Ecto neural progenitor cell (in vitro differentiated cells): ENCODE data around the gene SLC2A9.
"Not testable (repeated sequence)": the region's sequence is repeated elsewhere in the genome, so short reads cannot be mapped to it uniquely, and the experiment has no call there.

ENCODE experiments used
- DNase-seq: peaks from one replicate; pipeline ENCODE4 v3.0.0-alpha.2; 2018; ENCODE audit warnings: low spot score

Gene SLC2A9

DNA sequence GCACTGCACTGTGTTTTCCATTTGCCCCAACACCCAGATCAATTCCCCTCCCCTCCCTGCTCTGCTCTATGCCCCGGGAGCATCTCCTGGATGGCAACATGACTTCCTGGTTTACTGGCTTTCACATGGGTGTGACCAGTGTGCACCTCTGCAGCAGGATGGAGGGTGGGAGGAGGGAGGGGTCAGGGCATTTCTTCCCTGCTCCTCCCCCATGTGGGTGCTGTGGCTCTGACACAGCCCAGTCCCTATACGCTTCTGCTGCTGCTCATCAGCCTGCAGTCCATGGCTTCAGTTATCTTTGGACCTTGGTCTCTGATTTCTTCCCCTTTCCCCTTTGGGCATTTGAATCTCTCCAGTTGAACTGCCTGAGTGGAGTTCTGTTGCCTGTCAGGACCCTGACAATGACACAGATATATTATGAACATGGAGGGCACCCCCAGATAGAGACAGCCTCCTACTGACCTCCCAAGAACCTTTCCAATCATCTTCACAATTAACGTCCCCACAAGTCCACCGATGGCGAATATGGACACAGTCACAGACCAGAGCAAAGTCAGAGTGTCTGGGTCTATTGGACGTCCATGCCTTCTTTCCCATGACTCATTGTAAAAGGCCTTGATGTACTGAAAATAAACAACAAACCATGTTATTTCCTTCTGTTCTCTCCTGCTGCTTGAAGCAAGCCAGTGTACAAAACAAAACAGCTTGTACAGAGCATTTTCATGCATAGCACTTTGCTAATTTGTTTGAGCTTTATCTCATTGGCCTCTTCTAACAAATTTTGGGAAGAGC is 24.8 kb downstream of the SLC2A9 start:
- DNase-seq, result no peak

DNA sequence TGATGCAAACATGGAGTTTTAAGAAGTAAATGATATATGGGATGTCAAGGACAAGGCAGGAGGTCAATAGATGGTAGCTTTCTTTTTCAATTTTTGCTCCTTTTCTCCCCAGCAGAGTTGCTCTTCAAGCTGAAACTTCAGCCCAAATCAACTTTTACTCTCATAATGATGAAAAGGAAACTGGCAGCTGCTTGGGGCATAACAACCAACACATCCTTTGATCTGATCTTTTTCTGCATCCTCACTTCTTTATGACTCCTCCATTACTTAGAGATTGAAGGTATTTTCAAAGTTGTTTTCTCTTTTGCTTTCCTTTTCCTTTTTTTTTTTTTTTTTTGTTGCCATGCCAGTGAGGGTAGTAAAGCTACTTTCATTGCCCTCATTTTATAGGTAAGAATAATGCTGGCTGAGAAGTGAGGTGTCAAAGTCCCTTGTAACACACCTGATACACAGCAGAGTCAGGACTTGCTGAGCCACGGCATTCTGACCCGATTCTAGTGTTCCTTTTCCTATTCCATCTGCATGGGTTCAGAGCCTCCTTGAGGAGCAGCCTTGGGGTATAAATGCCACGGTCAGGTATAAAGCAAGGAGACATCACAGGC is 26.9 kb downstream of the SLC2A9 start:
- no peak for DNase-seq

DNA sequence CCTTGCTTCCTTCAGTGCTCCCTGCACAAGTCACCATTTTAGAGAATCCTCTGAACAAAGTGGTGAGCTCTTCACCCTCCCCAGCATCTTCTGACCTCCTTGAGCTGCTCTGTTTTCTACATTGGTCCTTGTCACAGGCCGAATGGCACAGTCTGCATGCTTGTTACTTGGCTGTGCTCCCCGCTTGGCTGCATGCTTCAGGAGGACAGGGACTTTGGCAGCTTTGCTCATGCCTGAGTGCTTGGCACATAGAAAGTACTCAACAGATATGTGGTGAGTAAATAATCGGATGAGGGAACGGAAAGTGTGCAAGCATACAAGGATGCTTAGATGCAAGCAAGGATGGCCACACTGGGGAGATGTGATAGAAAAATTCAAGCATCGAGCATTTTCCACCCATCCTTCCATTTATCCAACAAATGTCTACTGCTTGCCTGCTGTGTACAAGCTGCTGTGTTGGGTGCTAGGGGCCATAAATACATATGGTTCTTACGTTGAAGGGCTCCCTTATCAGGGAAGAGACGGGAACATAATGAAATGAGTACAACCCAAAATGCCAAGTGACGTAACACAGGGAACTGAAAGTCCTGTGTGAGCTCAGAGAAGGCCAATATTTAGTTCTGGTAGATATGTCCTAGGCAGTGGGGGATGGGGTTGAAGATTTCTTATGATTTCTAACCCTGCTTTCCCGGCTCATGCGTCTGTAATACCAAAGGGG is 31.2 kb downstream of the SLC2A9 start:
- DNase-seq, result no peak

DNA sequence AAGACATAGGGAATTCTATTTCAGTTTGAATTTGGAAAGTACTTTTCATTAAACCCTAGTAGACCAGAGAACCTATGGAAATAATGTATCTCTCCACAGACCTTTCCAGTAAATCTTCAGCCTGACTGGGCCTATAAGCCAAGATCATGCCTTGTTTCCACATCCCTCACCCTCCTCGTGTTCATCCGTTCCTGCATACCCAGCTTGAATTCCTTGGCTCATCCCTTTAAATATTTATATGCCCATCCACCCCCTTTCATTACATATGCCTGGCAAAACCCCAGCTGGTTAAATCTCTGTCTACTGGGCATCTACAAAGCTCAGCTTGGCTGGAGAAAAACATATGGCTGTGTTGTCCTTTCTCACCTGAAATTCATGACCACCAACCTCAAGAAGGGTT is 32.4 kb downstream of the SLC2A9 start:
- no peak for DNase-seq

DNA sequence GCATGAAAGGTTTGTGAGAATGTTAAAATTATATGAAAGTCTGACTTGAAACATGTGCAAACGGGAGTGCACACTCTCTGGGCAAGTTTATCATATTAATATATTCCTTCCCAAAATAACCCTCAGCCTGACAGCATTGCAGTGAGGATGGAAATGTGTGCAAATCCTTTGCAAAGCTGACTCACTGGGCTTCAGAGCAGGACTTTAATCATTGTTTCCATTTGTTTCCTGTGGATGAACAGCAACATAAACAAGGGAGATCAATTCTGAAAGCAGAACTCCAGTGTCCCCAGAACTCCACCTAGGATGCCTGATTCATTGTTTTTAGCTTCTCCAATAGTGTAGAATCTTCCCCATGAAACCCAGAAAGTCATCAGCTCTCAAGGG is 32.9 kb downstream of the SLC2A9 start:
- no peak for DNase-seq

DNA sequence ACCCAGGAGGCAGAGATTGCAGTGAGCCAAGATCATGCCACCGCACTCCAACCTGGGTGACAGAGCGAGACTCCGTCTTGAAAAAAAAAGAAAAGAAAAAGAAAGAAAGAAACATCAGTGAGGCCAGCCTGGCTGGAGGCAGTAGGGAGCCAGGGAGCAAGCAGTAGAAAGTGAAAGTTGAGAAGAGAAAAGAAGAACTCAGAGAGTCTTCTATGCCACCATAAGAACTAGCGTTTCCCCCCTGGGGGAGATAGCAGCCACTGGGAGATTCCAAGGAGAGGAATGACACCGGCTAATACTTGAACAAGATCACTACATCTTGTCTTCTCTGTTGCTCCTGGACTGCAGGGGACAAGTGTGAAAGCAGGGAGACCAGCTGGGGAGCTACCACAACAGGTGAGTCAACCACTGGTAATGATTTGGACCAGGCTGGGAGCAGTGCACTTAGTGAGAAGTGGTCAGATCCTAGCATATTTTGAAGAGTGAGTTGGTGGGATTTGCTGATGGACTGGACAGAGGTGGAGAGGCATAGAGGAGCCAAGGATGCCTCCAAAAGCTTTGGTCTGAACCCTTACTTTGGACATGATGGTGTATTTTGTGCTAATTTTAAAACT is 33.4 kb downstream of the SLC2A9 start:
- no peak for DNase-seq

DNA sequence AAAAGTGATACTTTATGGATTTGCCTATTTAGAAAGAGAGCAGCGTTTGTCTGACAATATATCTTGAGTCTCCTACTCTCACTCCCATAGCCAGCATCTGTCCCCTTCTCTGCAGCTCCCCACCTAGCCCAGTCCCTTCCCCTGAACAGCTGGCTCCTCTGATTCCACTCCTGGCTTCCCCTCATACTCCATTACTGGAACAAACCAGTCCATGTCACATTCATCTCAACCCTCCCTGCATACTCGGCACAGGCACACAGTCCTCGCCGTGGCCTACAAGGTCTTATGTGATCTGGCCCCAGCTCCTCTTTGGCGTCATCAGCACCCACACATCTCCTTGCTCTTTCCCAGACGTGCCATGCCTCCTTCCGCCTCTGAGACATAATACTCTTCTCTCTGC is 36.7 kb downstream of the SLC2A9 start:
- DNase-seq, result no peak

DNA sequence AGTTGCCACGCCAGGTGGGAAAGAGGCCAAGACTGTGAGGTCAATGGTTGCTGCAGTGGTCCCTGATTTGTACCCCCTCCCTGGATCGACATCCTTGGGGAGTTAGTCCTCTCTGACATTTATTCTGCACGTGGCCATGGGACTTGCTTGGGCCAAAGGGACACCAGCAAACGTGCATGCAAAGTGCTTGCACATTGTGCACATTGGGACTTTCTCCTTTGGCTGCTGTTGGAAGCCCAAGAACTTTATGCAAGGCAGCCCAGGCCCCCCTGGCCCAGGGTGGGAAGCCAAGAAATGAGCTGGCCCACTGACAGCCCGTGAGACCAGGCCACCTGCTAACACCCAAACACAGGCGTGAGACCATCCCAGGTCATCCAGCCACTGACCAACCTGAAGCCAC is 38.1 kb downstream of the SLC2A9 start:
- DNase-seq, result no peak

DNA sequence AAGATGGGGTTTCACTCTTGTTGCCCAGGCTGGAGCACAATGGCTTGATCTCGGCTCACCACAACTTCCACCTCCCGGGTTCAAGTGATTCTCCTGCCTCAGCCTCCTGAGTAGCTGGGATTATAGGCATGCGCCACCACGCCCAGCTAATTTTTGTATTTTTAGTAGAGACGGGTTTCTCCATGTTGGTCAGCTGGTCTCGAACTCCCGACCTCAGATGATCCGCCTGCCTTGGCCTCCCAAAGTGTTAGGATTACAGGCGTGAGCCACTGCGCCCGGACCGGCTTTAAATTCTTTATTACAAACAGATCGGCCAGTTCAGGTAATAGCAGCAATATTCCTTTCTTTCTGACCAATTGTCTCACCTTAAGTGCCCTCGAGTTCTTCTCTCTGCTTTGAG is 39.4 kb downstream of the SLC2A9 start:
- DNase-seq, result not testable (repeated sequence)

DNA sequence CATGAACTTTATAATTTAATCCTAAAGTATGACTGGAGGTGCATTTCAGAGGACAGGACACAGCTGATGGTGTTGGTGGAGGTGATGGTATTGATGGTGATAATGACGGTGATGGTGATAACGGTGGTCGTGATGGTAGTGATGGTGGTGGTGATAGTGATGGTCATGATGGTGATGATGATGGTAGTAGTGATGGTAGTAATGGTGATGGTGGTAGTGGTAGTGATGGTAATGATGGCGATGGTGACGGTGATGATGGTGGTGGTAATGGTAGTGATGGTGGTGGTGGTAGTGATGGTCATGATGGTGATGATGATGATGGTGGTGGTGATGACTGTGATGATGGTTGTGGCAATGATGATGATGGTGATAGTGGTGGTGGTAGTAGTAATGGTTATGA is 40.4 kb downstream of the SLC2A9 start:
- DNase-seq, result no peak

DNA sequence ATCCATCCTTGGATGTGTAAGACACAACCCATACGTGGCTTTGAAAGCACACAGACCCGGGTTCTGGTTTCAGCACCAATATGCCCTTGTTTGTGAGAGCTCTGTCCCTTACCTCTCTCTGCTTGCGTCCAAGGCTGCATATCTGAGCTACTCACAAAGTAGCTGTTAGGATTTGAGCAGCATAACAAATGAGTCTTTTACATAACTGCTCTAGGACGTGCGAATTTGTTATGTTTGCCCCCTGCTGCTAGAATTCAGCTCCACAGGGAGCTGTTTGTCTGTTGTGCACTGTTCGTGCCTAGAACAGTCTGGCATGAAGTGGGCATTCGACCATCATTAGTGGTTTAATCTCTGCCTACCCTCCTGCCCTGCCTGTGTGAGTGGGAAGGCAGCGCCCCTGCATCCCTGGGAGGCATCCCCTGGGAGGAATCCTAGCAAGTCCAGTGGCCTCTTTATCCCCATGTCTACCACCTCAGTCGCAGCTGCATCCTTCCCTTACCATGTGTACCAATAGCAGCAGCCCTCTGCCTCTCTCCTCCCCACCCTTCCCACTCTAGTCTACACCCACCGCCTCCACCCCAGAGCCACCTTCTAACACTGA is 42.1 kb downstream of the SLC2A9 start:
- no peak for DNase-seq

DNA sequence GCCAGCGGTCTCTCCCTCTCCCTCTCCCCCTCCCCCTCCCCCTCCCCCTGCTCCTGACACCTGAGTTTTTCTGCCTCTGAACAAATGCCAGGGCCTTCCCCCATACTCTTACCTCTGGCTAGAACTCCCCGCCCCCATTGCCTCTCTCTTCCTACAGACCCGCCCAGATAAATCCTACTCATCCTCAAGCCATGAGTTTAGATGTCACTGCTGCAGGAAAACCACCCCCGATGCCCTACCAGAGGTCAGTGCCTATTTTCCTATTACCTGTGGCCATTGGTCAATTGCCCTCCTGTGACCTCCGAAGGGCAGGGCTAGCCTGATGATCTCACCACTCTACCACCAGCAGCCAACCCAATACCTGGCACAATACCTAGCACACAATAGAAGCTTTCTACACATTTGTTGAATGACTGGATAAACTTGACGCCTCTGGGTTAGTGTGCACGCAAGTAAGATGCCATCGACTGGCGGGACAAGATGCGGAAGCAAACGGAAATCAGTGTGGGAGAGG is 43.7 kb downstream of the SLC2A9 start:
- DNase-seq, result no peak

DNA sequence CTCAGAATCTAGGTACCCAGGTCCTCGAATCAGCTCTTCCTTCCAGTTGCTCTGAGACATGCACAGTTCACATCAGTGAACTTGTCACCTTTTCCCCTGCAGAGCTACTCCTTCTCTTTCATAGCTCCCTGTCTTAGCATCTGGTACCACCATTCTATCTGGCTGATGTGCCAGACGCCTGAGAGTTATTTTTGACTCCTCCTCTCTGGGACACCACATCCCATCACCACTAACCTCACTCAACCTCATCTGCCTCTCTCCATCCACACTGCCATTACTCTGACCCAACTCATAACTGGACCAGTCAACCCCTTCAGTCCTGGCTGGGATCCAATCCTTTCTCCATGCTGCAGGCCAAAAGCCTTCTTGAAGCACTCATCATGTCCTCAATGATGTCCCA is 44.5 kb downstream of the SLC2A9 start:
- no peak for DNase-seq

DNA sequence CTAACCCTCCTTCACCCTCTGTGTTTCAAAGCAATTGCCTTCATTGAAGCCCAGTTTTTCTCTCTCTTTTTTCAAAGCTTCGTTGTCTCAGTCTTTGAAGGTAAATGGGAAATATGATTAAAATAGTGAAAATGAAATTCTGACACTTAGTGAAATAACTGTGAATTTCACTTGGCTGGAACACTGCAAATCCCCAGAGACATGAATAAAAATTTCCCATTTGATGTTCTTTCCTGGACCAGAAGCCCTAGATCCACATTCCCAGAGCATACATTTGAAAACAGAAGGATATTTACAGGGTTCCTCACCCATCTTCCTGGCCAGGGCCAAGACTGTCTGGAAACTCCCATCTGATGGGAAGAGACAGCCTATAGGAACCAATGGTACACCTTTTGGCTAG is 45.0 kb downstream of the SLC2A9 start:
- DNase-seq, result no peak

DNA sequence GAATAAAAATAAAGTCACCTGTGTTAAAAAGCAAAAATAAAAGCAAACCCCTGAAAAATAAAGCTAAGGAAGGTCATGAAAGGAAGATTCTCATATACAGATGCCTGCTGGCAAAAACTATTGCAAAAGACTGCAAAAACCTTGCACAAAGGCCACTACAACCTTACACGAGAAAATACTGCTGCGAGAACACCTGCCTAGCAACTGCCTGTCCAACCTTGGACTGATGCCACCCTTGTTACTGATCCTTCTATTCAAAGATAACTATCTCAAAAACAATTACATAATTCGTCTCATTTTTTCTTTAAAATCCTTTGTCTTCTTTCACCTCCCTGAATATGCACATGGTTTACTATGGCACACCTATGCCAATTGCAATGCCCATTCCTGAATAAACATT is 49.6 kb downstream of the SLC2A9 start:
- no peak for DNase-seq

DNA sequence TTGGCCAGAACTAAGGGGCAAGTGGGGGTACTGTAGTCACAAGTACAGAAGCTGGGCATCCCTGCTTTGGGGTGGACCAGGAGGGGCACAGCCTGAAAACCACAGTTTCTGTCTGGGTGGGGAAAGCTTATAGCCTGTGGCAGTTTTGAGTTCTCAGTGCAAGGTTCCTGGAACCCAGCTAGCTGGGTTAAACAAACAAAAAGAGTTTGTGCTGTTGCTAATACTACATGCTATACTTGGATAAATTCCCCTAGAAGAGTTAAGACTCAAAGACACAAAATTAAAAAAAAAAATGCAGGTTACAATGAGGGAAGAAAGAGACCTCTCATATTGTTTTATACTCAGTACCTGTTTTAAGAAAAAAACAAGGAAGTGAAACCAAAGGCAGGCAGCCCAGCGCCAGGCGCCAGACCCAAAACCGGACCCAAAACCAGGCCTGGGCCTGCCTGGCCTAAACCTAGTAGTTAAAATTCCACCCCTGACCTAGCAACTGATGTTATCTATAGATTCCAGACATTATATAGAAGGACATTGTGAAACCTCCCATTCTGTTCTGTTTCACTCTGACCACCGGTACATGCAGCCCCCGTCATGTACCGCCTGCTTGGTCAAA is 50.8 kb downstream of the SLC2A9 start:
- DNase-seq, result no peak

DNA sequence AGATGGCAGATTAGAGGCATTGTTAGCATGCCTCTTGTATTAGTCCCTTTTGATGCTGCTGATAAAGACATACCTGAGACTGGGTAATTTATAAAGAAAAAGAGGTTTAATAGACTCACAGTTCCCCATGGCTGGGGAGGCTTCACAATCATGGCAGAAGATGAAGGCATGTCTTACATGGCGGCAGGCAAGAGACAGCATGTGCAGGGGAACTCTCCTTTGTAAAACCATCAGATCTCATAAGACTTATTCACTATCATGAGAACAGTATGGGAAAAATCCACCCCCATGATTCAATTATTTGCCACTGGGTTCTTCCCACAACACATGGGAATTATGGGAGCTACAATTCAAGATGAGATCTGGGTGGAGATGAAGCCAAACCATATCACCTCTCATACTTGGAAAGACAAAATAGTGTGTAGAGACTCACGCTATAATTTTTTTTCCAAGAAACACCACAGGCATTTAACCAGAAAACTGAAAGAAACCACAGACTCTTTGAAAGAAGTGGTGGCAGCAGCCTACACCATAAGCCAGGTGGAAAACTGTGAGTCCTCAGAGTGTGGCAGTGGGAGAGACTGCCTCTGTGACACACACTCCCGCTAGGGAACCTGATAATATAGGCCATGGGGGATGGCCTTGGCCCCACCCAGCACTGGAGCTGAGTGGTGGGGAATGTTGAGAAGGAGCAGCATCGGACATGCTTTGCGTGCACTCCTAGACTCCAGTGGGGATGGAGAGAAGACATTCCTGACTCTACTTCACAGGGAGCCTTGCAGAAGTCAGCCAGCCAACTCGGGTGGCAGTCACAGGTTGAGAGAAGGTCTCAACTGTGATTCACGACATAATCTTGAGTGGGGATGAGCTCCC is 51.5 kb downstream of the SLC2A9 start:
- no peak for DNase-seq

DNA sequence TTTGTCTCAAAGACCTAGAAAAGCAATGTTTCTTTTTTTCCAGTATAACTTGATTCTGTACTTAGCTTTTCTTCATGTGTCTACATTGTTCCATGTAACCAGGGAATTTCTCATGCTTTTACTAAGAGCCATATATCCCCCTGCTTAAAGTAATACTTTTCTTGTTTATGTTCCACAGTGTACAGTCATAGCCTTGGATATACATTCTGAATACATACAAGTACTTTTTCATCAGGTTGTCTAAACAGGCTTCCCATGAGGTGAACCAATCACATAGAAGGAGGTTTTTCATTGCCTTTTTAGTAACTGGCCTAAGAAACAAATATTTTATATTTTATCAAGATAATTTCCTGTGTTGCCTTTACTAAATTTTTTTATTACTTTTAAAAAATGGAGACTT is 52.8 kb downstream of the SLC2A9 start:
- no peak for DNase-seq

DNA sequence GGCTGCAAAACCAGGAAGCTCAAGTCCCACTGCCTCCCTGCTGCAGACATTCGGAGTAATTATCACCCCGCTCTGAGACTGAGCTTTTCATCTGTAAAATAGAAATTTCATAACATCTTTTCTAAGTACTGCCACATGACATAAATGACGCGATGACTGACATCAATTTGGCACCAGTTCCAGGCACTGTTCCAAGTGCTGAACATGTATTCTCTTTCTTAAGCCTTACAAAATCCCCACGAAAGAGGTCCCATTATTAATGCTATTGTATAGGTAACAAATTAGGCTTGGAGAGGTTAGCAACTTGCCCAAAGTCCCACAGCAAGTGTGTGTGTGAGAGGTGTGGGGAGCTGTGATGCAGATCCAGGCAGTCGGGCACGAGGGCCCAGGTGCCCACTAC is 56.4 kb downstream of the SLC2A9 start:
- no peak for DNase-seq

DNA sequence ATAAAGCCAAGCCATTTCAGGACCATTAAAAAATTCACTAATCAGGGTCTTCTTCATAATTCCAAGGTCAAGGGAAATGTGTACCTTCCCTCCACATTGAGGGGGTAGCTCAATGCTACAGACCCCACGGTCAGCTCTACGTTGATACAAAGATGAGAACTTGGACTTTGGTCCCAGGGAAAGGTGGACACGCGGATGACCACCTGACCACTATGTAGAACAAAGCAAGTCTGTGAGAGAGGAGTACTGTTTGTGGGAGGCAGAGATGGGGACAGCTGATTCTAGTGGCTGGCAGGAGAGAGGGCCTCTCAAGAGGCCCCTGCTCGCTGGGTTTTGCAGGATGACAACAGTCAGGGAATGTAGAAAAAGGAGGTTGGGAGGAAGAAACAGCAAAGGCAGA is 58.0 kb downstream of the SLC2A9 start:
- DNase-seq, result no peak
